Smooth muscle cell of the coronary artery (primary cell): Measurements from ENCODE around the gene C11orf87. TPM values are rescaled to one million over a fixed set of nuclear protein-coding genes. Genes with fewer than 3 reads are reported as not detected.

Source experiments
- total RNA-seq: library from RNA; depleted of rRNA; stranded (reverse); fragments of >200 nt; gene quantifications from 2 replicates; pipeline ENCODE4 v1.2.3, GENCODE V29; 2014; ENCODE audit warnings: low replicate concordance

C11orf87 gene
- under 0.01 TPM in 1 of 2 replicates, not detected in the other for total RNA-seq

DNA sequence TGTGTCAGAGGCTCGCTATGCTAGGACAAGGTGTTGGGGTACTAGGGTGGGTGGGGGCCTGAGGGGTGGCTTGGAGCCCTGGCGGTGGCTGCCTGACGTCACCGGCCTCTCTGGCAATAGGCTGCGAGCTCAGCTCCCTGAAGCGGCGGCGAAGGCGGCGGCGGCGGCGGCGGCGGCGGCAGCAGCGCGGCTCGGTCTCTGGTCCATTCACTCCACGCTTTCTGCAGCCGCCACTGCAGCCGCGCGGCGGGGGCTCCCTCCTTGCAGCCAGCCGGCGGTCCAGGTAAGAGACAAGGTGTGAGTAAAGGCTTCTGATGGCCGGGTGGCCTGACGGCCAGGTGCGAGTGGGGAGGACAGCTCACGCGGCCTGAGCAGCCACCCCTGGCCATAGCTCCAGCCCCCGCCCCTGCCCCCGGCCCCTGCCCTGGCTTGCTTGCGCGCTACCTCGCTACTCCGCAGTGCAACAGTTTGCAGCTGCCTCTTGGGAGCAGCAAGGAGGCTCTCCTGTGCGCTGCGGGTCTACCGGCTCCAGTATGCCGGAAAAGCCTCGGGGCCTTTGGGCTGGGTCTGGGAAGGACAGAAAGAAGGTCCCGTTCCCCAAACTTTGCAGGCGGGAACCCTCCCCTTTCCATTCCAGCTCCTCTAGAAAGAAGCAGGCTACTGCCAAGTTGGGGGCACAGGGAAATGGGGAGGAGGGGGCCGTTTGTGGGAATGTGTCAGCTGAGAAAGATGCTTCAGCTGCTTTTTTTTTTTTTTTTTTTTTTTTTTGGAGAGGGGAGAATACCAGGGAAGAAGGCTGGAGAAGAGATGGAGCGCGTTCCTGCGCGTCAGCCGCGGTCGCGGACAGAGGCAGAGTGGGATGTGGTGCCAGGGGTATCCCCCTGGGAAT, at the start of gene C11orf87:
Gene C11orf87 (plus strand): TSS at position 210 of the 889 bp plus-strand sequence. CDS start 1,444 bp downstream, outside the sequence.

